Measurements from ENCODE around the gene MYH15. TPM values are rescaled to one million over a fixed set of nuclear protein-coding genes. Genes with fewer than 3 reads are reported as not detected.

Gene MYH15
- total RNA-seq, 4 donors from 2014 or later = 0.18 to 0.38 TPM; not detected in 2

DNA sequence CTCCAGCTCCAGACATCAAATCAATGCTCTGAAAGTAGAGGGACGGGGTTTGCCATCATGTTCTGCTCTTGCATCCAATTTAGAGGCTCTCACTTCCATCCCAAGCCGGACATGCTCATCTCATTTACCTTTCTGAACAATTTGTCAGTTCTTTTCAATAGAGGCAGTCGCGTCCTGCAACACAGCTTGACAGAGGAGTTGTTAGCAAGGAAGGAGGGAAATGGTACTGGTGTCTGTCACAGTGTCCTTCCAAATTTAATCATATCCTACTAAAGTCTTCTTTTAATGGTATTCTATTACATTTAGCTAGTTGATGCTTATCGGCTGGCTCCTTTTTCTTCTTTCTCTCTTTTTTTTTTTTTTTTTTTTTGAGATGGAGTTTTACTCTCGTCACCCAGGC, 168.5 kb downstream of the MYH15 start:
- H3K27me3 ChIP-seq = no peaks in the 10 kb centered on the region
- H3K4me3 ChIP-seq = no peak overlapping the region
- no peaks in the 10 kb centered on the region for H3K36me3 ChIP-seq
- no peak for DNase-seq
- no peaks in the 10 kb centered on the region for H3K4me1 ChIP-seq
- H3K27ac ChIP-seq = no peak overlapping the region
- TF ChIP-seq POLR2A (IDR thresholded peaks at IDR 0.05) = no peak
- TF ChIP-seq, protein P1, sequence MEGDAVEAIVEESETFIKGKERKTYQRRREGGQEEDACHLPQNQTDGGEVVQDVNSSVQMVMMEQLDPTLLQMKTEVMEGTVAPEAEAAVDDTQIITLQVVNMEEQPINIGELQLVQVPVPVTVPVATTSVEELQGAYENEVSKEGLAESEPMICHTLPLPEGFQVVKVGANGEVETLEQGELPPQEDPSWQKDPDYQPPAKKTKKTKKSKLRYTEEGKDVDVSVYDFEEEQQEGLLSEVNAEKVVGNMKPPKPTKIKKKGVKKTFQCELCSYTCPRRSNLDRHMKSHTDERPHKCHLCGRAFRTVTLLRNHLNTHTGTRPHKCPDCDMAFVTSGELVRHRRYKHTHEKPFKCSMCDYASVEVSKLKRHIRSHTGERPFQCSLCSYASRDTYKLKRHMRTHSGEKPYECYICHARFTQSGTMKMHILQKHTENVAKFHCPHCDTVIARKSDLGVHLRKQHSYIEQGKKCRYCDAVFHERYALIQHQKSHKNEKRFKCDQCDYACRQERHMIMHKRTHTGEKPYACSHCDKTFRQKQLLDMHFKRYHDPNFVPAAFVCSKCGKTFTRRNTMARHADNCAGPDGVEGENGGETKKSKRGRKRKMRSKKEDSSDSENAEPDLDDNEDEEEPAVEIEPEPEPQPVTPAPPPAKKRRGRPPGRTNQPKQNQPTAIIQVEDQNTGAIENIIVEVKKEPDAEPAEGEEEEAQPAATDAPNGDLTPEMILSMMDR (IDR thresholded peaks at IDR 0.05) = no peak
- no peaks in the 10 kb centered on the region for H3K9me3 ChIP-seq

- Histone ChIP-seq H3K27ac (no peak overlapping the region), H3K4me1 (no peaks in the 10 kb centered on the region), H3K27me3 (no peaks in the 10 kb centered on the region), H3K9me3 (no peaks in the 10 kb centered on the region), H3K36me3 (no peaks in the 10 kb centered on the region), H3K4me3 (no peak overlapping the region)
- no peak for TF ChIP-seq POLR2A (IDR thresholded peaks at IDR 0.05)
- TF ChIP-seq, protein P1 (IDR thresholded peaks at IDR 0.05) = no peak
- DNase-seq = no peak
Observed at GRCh38 chr3:108338901-108339545, 171.4 kb downstream of the MYH15 start.

DNA sequence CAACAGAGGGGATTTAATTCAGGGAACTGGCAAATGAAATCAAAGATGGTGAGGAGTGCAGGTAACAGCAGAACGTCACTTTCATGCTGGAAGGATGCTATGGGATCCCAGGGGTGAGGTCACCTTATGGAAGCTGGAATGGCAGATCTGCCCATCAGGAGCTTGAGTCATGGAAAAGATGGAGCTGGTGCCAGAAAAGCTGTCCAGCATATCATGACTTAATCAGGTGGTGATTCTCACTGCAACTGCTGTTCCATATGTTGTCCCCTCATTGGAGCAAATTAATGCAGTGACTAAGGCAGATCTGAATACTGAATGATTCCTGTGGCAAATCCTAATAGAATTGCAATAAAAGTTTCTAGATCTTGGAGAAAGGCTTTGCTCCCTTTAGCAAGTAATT, 175.7 kb downstream of the MYH15 start:
- TF ChIP-seq POLR2A (IDR thresholded peaks at IDR 0.05) = no peak
- TF ChIP-seq, protein P1 (IDR thresholded peaks at IDR 0.05) = no peak

GRCh38 chr3:108333961-108334360, 176.4 kb downstream of the MYH15 start:
- H3K36me3 ChIP-seq = no peaks in the 10 kb centered on the region
- H3K4me3 ChIP-seq = no peak overlapping the region
- TF ChIP-seq, protein P1 (IDR thresholded peaks at IDR 0.05) = no peak
- no peak for TF ChIP-seq POLR2A (IDR thresholded peaks at IDR 0.05)
- DNase-seq = no peak
- no peaks in the 10 kb centered on the region for H3K27me3 ChIP-seq
- H3K4me1 ChIP-seq = no peaks in the 10 kb centered on the region
- no peaks in the 10 kb centered on the region for H3K9me3 ChIP-seq
- no peak overlapping the region for H3K27ac ChIP-seq

More for the DNA sequence above, 175.7 kb downstream of the MYH15 start:
- no peaks in the 10 kb centered on the region for H3K4me1 ChIP-seq
- no peaks in the 10 kb centered on the region for H3K9me3 ChIP-seq
- H3K36me3 ChIP-seq = no peaks in the 10 kb centered on the region
- H3K4me3 ChIP-seq = no peak overlapping the region
- no peaks in the 10 kb centered on the region for H3K27me3 ChIP-seq
- DNase-seq = no peak
- no peak overlapping the region for H3K27ac ChIP-seq

DNA sequence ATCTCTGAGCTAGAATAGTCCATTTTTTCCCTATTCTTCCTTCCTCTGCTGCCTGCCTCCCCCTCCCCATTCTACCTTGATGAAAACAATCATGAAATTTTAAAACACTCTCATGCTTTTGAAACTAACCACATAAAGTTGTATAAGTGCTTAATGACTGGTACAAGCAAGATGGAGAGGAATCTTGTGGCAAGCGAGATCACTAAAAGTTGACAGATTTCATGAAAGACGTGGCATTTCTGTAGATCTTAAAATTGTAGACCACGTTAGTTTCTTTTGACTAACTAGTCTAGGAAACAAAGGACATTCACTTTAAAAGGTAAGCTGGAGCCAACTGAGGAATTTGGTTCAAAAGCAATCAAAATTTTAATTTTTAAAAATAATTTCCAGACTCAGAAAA, 178.6 kb downstream of the MYH15 start:
- no peak for DNase-seq
- Histone ChIP-seq H3K27ac (no peak overlapping the region), H3K9me3 (no peaks in the 10 kb centered on the region), H3K27me3 (no peaks in the 10 kb centered on the region), H3K36me3 (no peaks in the 10 kb centered on the region), H3K4me1 (no peaks in the 10 kb centered on the region), H3K4me3 (no peak overlapping the region)
- no peak for TF ChIP-seq POLR2A (IDR thresholded peaks at IDR 0.05)
- TF ChIP-seq, protein P1 (IDR thresholded peaks at IDR 0.05) = no peak

Other genes starting within 250 kb of the MYH15 start
- 100 to 1,000 TPM in 3 of 4 donors, 10 to 100 TPM in 1; 14.9 to 276 (median 145) TPM for gene HHLA2, start 214.0 kb downstream of the MYH15 start, total RNA-seq
- 1 to 10 TPM; 2.1 to 7.4 (median 4.5) TPM for gene CIP2A, start 78.8 kb upstream of the MYH15 start, total RNA-seq
- 10 to 100 TPM in 1 of 4 donors, 1 to 10 TPM in 3; 4.6 to 21.5 (median 5.9) TPM for gene DZIP3, start 79.1 kb upstream of the MYH15 start, total RNA-seq
- 10 to 100 TPM; 10.2 to 42.1 (median 16.5) TPM for gene RETNLB, start 246.8 kb upstream of the MYH15 start, total RNA-seq

Measured in Peyer's patch (tissue), 4 donors.